IMR-90 (cell line): ENCODE data around the gene ADCY5. TPM values are rescaled to one million over a fixed set of nuclear protein-coding genes. Genes with fewer than 3 reads are reported as not detected.

Experiments used
- ATAC-seq: fragments of 200-7000 bp; cut with Tn5 transposase; 2 replicates; pipeline ENCODE4 v1.9.1; 2020; ENCODE audit warnings: low read depth, mild to moderate bottlenecking, moderate library complexity
- BruUV-seq: library from RNA; stranded (reverse); fragments of 400-500 nt; replicated peaks from 2 replicates; lab custom pipeline; 2021; lab: Mats Ljungman, UMichigan
- CTCF ChIA-PET: fragments of 300-600 bp; formaldehyde crosslinking; extraction: SDS; loops from one replicate; lab custom pipeline; 2021; ENCODE audit warnings: antibody characterized with exemption; lab: Yijun Ruan, JAX
- POLR2A ChIA-PET: fragments of 300-600 bp; sonication (Branson Sonifier 250); formaldehyde crosslinking; loops from one replicate; lab custom pipeline; 2022; ENCODE audit warnings: antibody characterized with exemption; ENCODE audit not compliant: unreplicated experiment; lab: Charles Lee
- DNase-seq: peaks from one replicate; pipeline ENCODE4 v3.0.0; 2013
- H2AFZ ChIP-seq: replicated peaks from 2 replicates; pipeline ENCODE3; 2013; ENCODE audit warnings: low read length, mild to moderate bottlenecking; ENCODE audit not compliant: poor library complexity
- H2AK5ac ChIP-seq: 2 replicates; pipeline ENCODE4 v1.6.1; 2013; ENCODE audit warnings: low read depth, low read length, inconsistent platforms
- H2AK9ac ChIP-seq: replicated peaks from 2 replicates; pipeline ENCODE3; 2013; ENCODE audit warnings: mild to moderate bottlenecking, low read depth, low read length, moderate library complexity; ENCODE audit not compliant: poor library complexity
- H2BK120ac ChIP-seq: 2 replicates; pipeline ENCODE4 v1.6.1; 2013; ENCODE audit warnings: low read depth, low read length, inconsistent platforms
- H2BK15ac ChIP-seq: 3 replicates; pipeline ENCODE4 v1.6.1; 2013; ENCODE audit warnings: low read depth, low read length, inconsistent platforms
- H2BK20ac ChIP-seq: 2 replicates; pipeline ENCODE4 v1.6.1; 2013; ENCODE audit warnings: low read depth, mild to moderate bottlenecking, inconsistent platforms, low read length, moderate library complexity
- H2BK5ac ChIP-seq: 2 replicates; pipeline ENCODE4 v1.6.1; 2013; ENCODE audit warnings: mild to moderate bottlenecking, low read depth, low read length, inconsistent platforms; ENCODE audit not compliant: poor library complexity, severe bottlenecking
- H3K14ac ChIP-seq: replicated peaks from 2 replicates; pipeline ENCODE4 v1.6.1; 2013; ENCODE audit warnings: low read depth, low read length, inconsistent platforms
- H3K18ac ChIP-seq: 2 replicates; pipeline ENCODE4 v1.6.1; 2013; ENCODE audit warnings: low read depth, low read length, control low read depth
- H3K23ac ChIP-seq: 2 replicates; pipeline ENCODE4 v1.6.1; 2013; ENCODE audit warnings: low read depth, low read length, inconsistent platforms
- H3K27ac ChIP-seq: 2 replicates; pipeline ENCODE4 v1.5.1; 2013; ENCODE audit warnings: mild to moderate bottlenecking, control low read depth, low read length; ENCODE audit not compliant: insufficient read depth
- H3K27me3 ChIP-seq: 2 replicates; pipeline ENCODE4 v1.6.1; 2013; ENCODE audit warnings: low read length; ENCODE audit not compliant: control insufficient read depth, insufficient read depth
- H3K36me3 ChIP-seq: 2 replicates; pipeline ENCODE4 v1.6.1; 2013; ENCODE audit warnings: low read length, mixed read lengths; ENCODE audit not compliant: control insufficient read depth, insufficient read depth
- H3K4ac ChIP-seq: 2 replicates; pipeline ENCODE4 v1.6.1; 2013; ENCODE audit warnings: low read depth, low read length, inconsistent platforms
- H3K4me1 ChIP-seq: 2 replicates; pipeline ENCODE4 v1.6.1; 2013; ENCODE audit warnings: low read length, mixed read lengths; ENCODE audit not compliant: control insufficient read depth, insufficient read depth
- H3K4me2 ChIP-seq: 2 replicates; pipeline ENCODE4 v1.6.1; 2013; ENCODE audit warnings: low read depth, mild to moderate bottlenecking, control low read depth, low read length, moderate library complexity
- H3K4me3 ChIP-seq: 2 replicates; pipeline ENCODE4 v1.5.1; 2013; ENCODE audit warnings: low read depth, mild to moderate bottlenecking, control low read depth, low read length, moderate library complexity; ENCODE audit not compliant: insufficient read depth
- H3K56ac ChIP-seq: 2 replicates; pipeline ENCODE4 v1.6.1; 2013; ENCODE audit warnings: low read length, inconsistent platforms; ENCODE audit not compliant: insufficient read depth; ENCODE audit errors: extremely low read depth
- H3K79me1 ChIP-seq, 2 experiments: 2 replicates each; pipeline ENCODE4 v1.6.1; 2013; ENCODE audit warnings: low read length in 2 of 2, inconsistent platforms in 1 of 2, low read depth in 1 of 2
- H3K9ac ChIP-seq: 2 replicates; pipeline ENCODE4 v1.6.1; 2013; ENCODE audit warnings: low read depth, low read length, control low read depth
- H3K9me1 ChIP-seq: 2 replicates; pipeline ENCODE4 v1.6.1; 2013; ENCODE audit warnings: low read length, inconsistent platforms; ENCODE audit not compliant: insufficient read depth
- H3K9me3 ChIP-seq: 2 replicates; pipeline ENCODE4 v1.6.1; 2013; ENCODE audit warnings: low read length; ENCODE audit not compliant: control insufficient read depth, insufficient read depth
- H4K20me1 ChIP-seq: 2 replicates; pipeline ENCODE4 v1.6.1; 2013; ENCODE audit warnings: low read length, inconsistent platforms; ENCODE audit not compliant: insufficient read depth
- H4K5ac ChIP-seq: 2 replicates; pipeline ENCODE4 v1.6.1; 2013; ENCODE audit warnings: mild to moderate bottlenecking, low read depth, low read length, control low read depth
- H4K8ac ChIP-seq, 2 experiments: 2 replicates each; pipeline ENCODE4 v1.6.1; 2013; ENCODE audit warnings: low read depth in 2 of 2, low read length in 2 of 2, control low read depth in 1 of 2, inconsistent platforms in 1 of 2
- H4K91ac ChIP-seq: 2 replicates; pipeline ENCODE4 v1.6.1; 2013; ENCODE audit warnings: low read depth, low read length, inconsistent platforms; ENCODE audit not compliant: insufficient read depth
- BHLHE40 ChIP-seq: fragments of 150-350 bp; IDR thresholded peaks from 2 replicates; pipeline ENCODE4 v1.6.1; 2016; ENCODE audit warnings: mild to moderate bottlenecking, low read depth, low read length
- CEBPB ChIP-seq: IDR thresholded peaks from 2 replicates; pipeline ENCODE4 v1.6.1; 2012; ENCODE audit warnings: low read depth, low read length, improper control_type of control experiment
- CHD1 ChIP-seq: IDR thresholded peaks from 2 replicates; pipeline ENCODE4 v1.6.1; 2012; ENCODE audit warnings: low read depth, low read length, improper control_type of control experiment
- FOS ChIP-seq: fragments of 150-350 bp; IDR thresholded peaks from 2 replicates; pipeline ENCODE4 v1.6.1; 2016; ENCODE audit warnings: low read depth, low read length
- MAFK ChIP-seq: IDR thresholded peaks from 2 replicates; pipeline ENCODE4 v1.6.1; 2012; ENCODE audit warnings: low read depth, low read length, improper control_type of control experiment
- MAZ ChIP-seq: IDR thresholded peaks from 2 replicates; pipeline ENCODE4 v1.6.1; 2012; ENCODE audit warnings: low read depth, mild to moderate bottlenecking, low read length, improper control_type of control experiment, moderate library complexity, borderline replicate concordance
- MXI1 ChIP-seq: IDR thresholded peaks from 2 replicates; pipeline ENCODE4 v1.6.1; 2012; ENCODE audit warnings: low read depth, mild to moderate bottlenecking, low read length, moderate library complexity, borderline replicate concordance
- NFE2L2 ChIP-seq: fragments of 150-350 bp; IDR thresholded peaks from 2 replicates; pipeline ENCODE4 v1.6.1; 2016; ENCODE audit warnings: low read depth, mild to moderate bottlenecking, low read length
- POLR2A ChIP-seq: IDR thresholded peaks from 2 replicates; pipeline ENCODE4 v1.6.1; 2012; ENCODE audit warnings: mild to moderate bottlenecking, low read depth, low read length
- RAD21 ChIP-seq: IDR thresholded peaks from 2 replicates; pipeline ENCODE4 v1.6.1; 2012; ENCODE audit warnings: low read length, improper control_type of control experiment
- RCOR1 ChIP-seq: IDR thresholded peaks from 2 replicates; pipeline ENCODE4 v1.6.1; 2012; ENCODE audit warnings: mild to moderate bottlenecking, low read length, improper control_type of control experiment; ENCODE audit not compliant: insufficient replicate concordance
- RFX5 ChIP-seq: IDR thresholded peaks from 2 replicates; pipeline ENCODE4 v1.8.0; 2012; ENCODE audit warnings: low read depth, mild to moderate bottlenecking, low read length, moderate library complexity
- SMC3 ChIP-seq: fragments of 150-350 bp; IDR thresholded peaks from 2 replicates; pipeline ENCODE4 v1.6.1; 2016; ENCODE audit warnings: low read depth, mild to moderate bottlenecking, antibody characterized with exemption, low read length, moderate library complexity
- USF2 ChIP-seq: fragments of 150-350 bp; IDR thresholded peaks from 2 replicates; pipeline ENCODE4 v1.6.1; 2017; ENCODE audit warnings: mild to moderate bottlenecking, antibody characterized with exemption, low read length, low read depth
- WGBS, 2 experiments: methylation state at CpG; one replicate each; pipeline versions ENCODE4 v1.1.5 to v1.1.7; 2013; ENCODE audit warnings: missing lambda C conversion rate in 2 of 2; ENCODE audit not compliant: insufficient read length in 1 of 2; ENCODE audit errors: extremely low coverage in 2 of 2; 5-methylcytosine and 5-hydroxymethylcytosine counted together
- dilution Hi-C: fragments of 300-500 bp; cut with HindIII; formaldehyde crosslinking; loops from one replicate; pipeline ENCODE4 v1.14.3; 2018; ENCODE audit warnings: low sequenced_read_pairs; ENCODE audit not compliant: unreplicated experiment
- in situ Hi-C: fragments of 300-500 bp; cut with MboI; formaldehyde crosslinking; loops from 3 replicates; pipeline ENCODE4 v1.14.3; 2019; ENCODE audit warnings: low sequenced_read_pairs, inconsistent platforms, mixed read lengths
- intact Hi-C: fragments of 100-400 bp; cut with micrococcal nuclease; formaldehyde crosslinking; loops from 2 replicates; pipeline ENCODE4 v1.10.0; 2022
- polyA plus RNA-seq, 3 experiments: library from polyadenylated mRNA; depleted of rRNA; stranded (reverse); fragments of >200 nt; gene quantifications; 2 replicates each; pipeline ENCODE4 v1.2.3, GENCODE V29; 2012; ENCODE audit warnings: low replicate concordance in 1 of 3
- total RNA-seq: library from RNA; depleted of rRNA; stranded (reverse); fragments of >200 nt; gene quantifications from 2 replicates; pipeline ENCODE4 v1.2.3, GENCODE V29; 2012
- TF ChIP-seq, protein P1 (sequence below): conservative IDR thresholded peaks from 2 replicates; pipeline ENCODE4 v1.5.1; 2012; ENCODE audit warnings: mild to moderate bottlenecking, low read depth, low read length, improper control_type of control experiment
- TF ChIP-seq, protein P2 (sequence below): fragments of 150-350 bp; IDR thresholded peaks from 2 replicates; pipeline ENCODE4 v1.6.1; 2016; ENCODE audit warnings: low read depth, mild to moderate bottlenecking, low read length, moderate library complexity, borderline replicate concordance

ADCY5 gene
- total and polyA plus RNA-seq, 2 of the 4 experiments (the other 2 are of a cell fraction), result 0.14 to 0.18 TPM

GRCh38 chr3:123283657-123284398 is 165.1 kb downstream of the ADCY5 start:
- intact Hi-C loops (no loop called here), dilution Hi-C loops (no loop called here), in situ Hi-C loops (no loop called here)
- no peak overlapping the region for H3K23ac ChIP-seq
- no TSS peak for BruUV-seq
- no peak overlapping the region for H2AK5ac ChIP-seq
- no peak overlapping the region for H2AFZ ChIP-seq
- H4K8ac ChIP-seq, result no peak overlapping the region
- H3K9me3 ChIP-seq, result no peaks in the 10 kb centered on the region
- POLR2A ChIA-PET, result no interaction called here
- WGBS, 2 experiments, result 74% methylated on average over 5 of the region's 17 CpGs; no CpG with 5 or more reads in 1 of the 2 experiments
- no peak overlapping the region for H3K9ac ChIP-seq
- no peaks in the 10 kb centered on the region for H3K79me1 ChIP-seq
- H3K18ac ChIP-seq, result no peak overlapping the region
- H2BK5ac ChIP-seq, result no peak overlapping the region
- H3K27ac ChIP-seq, result no peak overlapping the region
- H4K20me1 ChIP-seq, result no peaks in the 10 kb centered on the region
- no peak overlapping the region for H2AK9ac ChIP-seq
- H2BK120ac ChIP-seq, result no peak overlapping the region
- no peak overlapping the region for H3K4me2 ChIP-seq
- CTCF ChIA-PET, result no interaction called here
- no peaks in the 10 kb centered on the region for H3K27me3 ChIP-seq
- no peak overlapping the region for H2BK15ac ChIP-seq
- no peak for ATAC-seq
- no peak overlapping the region for H3K4ac ChIP-seq
- H4K91ac ChIP-seq, result no peak overlapping the region
- no peak overlapping the region for H3K4me3 ChIP-seq
- H3K4me1 ChIP-seq, result no peaks in the 10 kb centered on the region
- no peaks in the 10 kb centered on the region for H3K36me3 ChIP-seq
- H3K14ac ChIP-seq, result no peak overlapping the region
- 0 out of 2 replicates have a peak, but pooled peaks cover 5% of the 10 kb centered on the region for H3K9me1 ChIP-seq
- TF ChIP-seq USF2, result no peak
- TF ChIP-seq RCOR1, result no peak
- no peak for TF ChIP-seq MXI1
- no peak for TF ChIP-seq MAZ
- no peak for TF ChIP-seq SMC3
- no peak for TF ChIP-seq NFE2L2
- TF ChIP-seq, protein P1, sequence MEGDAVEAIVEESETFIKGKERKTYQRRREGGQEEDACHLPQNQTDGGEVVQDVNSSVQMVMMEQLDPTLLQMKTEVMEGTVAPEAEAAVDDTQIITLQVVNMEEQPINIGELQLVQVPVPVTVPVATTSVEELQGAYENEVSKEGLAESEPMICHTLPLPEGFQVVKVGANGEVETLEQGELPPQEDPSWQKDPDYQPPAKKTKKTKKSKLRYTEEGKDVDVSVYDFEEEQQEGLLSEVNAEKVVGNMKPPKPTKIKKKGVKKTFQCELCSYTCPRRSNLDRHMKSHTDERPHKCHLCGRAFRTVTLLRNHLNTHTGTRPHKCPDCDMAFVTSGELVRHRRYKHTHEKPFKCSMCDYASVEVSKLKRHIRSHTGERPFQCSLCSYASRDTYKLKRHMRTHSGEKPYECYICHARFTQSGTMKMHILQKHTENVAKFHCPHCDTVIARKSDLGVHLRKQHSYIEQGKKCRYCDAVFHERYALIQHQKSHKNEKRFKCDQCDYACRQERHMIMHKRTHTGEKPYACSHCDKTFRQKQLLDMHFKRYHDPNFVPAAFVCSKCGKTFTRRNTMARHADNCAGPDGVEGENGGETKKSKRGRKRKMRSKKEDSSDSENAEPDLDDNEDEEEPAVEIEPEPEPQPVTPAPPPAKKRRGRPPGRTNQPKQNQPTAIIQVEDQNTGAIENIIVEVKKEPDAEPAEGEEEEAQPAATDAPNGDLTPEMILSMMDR, result no peak
- TF ChIP-seq RAD21, result no peak
- TF ChIP-seq MAFK, result no peak
- TF ChIP-seq FOS, result no peak
- TF ChIP-seq CEBPB, result no peak
- no peak for TF ChIP-seq POLR2A
- TF ChIP-seq CHD1, result no peak
- TF ChIP-seq, protein P2, sequence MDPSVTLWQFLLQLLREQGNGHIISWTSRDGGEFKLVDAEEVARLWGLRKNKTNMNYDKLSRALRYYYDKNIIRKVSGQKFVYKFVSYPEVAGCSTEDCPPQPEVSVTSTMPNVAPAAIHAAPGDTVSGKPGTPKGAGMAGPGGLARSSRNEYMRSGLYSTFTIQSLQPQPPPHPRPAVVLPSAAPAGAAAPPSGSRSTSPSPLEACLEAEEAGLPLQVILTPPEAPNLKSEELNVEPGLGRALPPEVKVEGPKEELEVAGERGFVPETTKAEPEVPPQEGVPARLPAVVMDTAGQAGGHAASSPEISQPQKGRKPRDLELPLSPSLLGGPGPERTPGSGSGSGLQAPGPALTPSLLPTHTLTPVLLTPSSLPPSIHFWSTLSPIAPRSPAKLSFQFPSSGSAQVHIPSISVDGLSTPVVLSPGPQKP, result no peak
- no peak for TF ChIP-seq BHLHE40
- no peak for TF ChIP-seq RFX5
- no peak for DNase-seq
- H3K56ac ChIP-seq, result no peak overlapping the region
- H4K5ac ChIP-seq, result no peak overlapping the region
- no peak overlapping the region for H2BK20ac ChIP-seq
